HepG2 (cell line): Measurements from ENCODE around the gene AKAP1. TPM values are rescaled to one million over a fixed set of nuclear protein-coding genes. Genes with fewer than 3 reads are reported as not detected.

Experiments used
- ATAC-seq: fragments of 200-7000 bp; cut with Tn5 transposase; 3 replicates; pipeline ENCODE4 v1.9.1; 2020; ENCODE audit warnings: mild to moderate bottlenecking, moderate library complexity
- BruUV-seq: library from RNA; stranded (reverse); fragments of 400-500 nt; replicated peaks from 2 replicates; lab custom pipeline; 2021; lab: Mats Ljungman, UMichigan
- CTCF ChIA-PET: fragments of 300-600 bp; formaldehyde crosslinking; extraction: SDS; loops from one replicate; lab custom pipeline; 2021; ENCODE audit warnings: low total read pairs, inconsistent platforms, low intra/inter-chr PET ratio; lab: Yijun Ruan, JAX
- POLR2A ChIA-PET: fragments of 350-600 bp; sonication (Branson Sonifier 250); formaldehyde crosslinking; loops from one replicate; lab custom pipeline; 2020; ENCODE audit warnings: antibody characterized with exemption, inconsistent platforms; lab: Yijun Ruan, JAX
- DNase-seq: peaks from one replicate; pipeline ENCODE4 v3.0.0-alpha.2; 2015; ENCODE audit warnings: low spot score
- FAIRE-seq: peaks from 3 replicates; lab custom pipeline; 2011; peaks lifted over from hg19 to GRCh38; lab: Jason Lieb, UNC
- H2AFZ ChIP-seq: one replicate; pipeline ENCODE4 v1.6.1; 2011; ENCODE audit warnings: low read length, inconsistent platforms
- H3K27ac ChIP-seq: fragments of 300-600 bp; 3 replicates; pipeline ENCODE4 v1.8.0; 2011; ENCODE audit warnings: mixed run types, mild to moderate bottlenecking, mixed read lengths, low read length, inconsistent platforms; ENCODE audit not compliant: insufficient read depth; ENCODE audit errors: extremely low read length
- H3K27me3 ChIP-seq, 2 experiments: fragments of 200-600 bp in 1 of 2; 2 replicates in 1 of 2; 3 replicates in 1 of 2; pipeline versions ENCODE4 v1.6.0 to v1.8.0; 2011; ENCODE audit warnings: low read length in 2 of 2, mild to moderate bottlenecking in 2 of 2, moderate library complexity in 2 of 2, inconsistent platforms in 1 of 2; ENCODE audit not compliant: insufficient read depth in 2 of 2, control insufficient read depth in 1 of 2
- H3K36me3 ChIP-seq, 2 experiments: fragments of 200-600 bp in 1 of 2; replicated peaks in 1 of 2; 2 replicates in 1 of 2; 3 replicates in 1 of 2; pipeline versions ENCODE4 v1.5.1 to v1.8.0; 2011; ENCODE audit warnings: low read length in 2 of 2, inconsistent platforms in 1 of 2; ENCODE audit not compliant: insufficient read depth in 2 of 2, control insufficient read depth in 1 of 2
- H3K4me1 ChIP-seq: 2 replicates; pipeline ENCODE4 v1.5.1; 2012; ENCODE audit warnings: low read length, inconsistent platforms; ENCODE audit not compliant: insufficient read depth
- H3K4me2 ChIP-seq: 2 replicates; pipeline ENCODE4 v1.6.0; 2011; ENCODE audit warnings: low read depth, low read length, inconsistent platforms
- H3K4me3 ChIP-seq, 3 experiments: fragments of 200-600 bp in 1 of 3; sonication (generic), shearing (Covaris generic) in 1 of 3; replicated peaks in 1 of 3; 2 replicates each; pipeline ENCODE4 v1.5.1; 2011 to 2016; ENCODE audit warnings: low read length in 3 of 3, inconsistent platforms in 2 of 3, low read depth in 2 of 3, mild to moderate bottlenecking in 2 of 3, control low read depth in 1 of 3, mixed read lengths in 1 of 3; ENCODE audit not compliant: insufficient read depth in 1 of 3
- H3K79me2 ChIP-seq: one replicate; pipeline ENCODE4 v1.6.1; 2011; ENCODE audit warnings: low read length, inconsistent platforms; ENCODE audit not compliant: insufficient read depth
- H3K9ac ChIP-seq: 2 replicates; pipeline ENCODE4 v1.6.0; 2011; ENCODE audit warnings: mild to moderate bottlenecking, low read depth, low read length, inconsistent platforms; ENCODE audit not compliant: insufficient read depth
- H3K9me3 ChIP-seq: 2 replicates; pipeline ENCODE4 v1.5.1; 2012; ENCODE audit warnings: mild to moderate bottlenecking, low read length
- H4K20me1 ChIP-seq: 2 replicates; pipeline ENCODE4 v1.6.0; 2011; ENCODE audit warnings: inconsistent platforms, mild to moderate bottlenecking, low read length, moderate library complexity; ENCODE audit not compliant: insufficient read depth
- ATF7 ChIP-seq, 2 experiments: fragments of 450-650 bp in 1 of 2; sonication (generic) in 1 of 2; formaldehyde crosslinking in 1 of 2; IDR thresholded peaks; 2 replicates each; pipeline versions ENCODE4 v1.4.0 to v1.6.1; 2016 to 2020; ENCODE audit warnings: antibody characterized with exemption in 1 of 2, mild to moderate bottlenecking in 1 of 2, missing genetic modification reagents in 1 of 2
- DBP ChIP-seq: sonication (generic); formaldehyde crosslinking; IDR thresholded peaks from 2 replicates; pipeline ENCODE4 v1.4.0; 2020; ENCODE audit warnings: missing genetic modification reagents; ENCODE audit errors: not compliant biosample characterization
- MBD4 ChIP-seq: IDR thresholded peaks from 2 replicates; pipeline ENCODE4 v1.6.1; 2012; ENCODE audit warnings: low read length, inconsistent platforms, borderline replicate concordance
- MYPOP ChIP-seq: sonication (generic); formaldehyde crosslinking; IDR thresholded peaks from 2 replicates; pipeline ENCODE4 v1.8.1; 2023; ENCODE audit warnings: mild to moderate bottlenecking, moderate library complexity, missing genetic modification reagents
- PREB ChIP-seq: sonication (generic); formaldehyde crosslinking; IDR thresholded peaks from 2 replicates; pipeline ENCODE4 v1.4.0; 2020; ENCODE audit warnings: missing genetic modification reagents
- RFX1 ChIP-seq: fragments of 450-650 bp; IDR thresholded peaks from 2 replicates; pipeline ENCODE4 v1.6.1; 2017
- STAG1 ChIP-seq: sonication (generic); formaldehyde crosslinking; IDR thresholded peaks from 2 replicates; pipeline ENCODE4 v1.4.0; 2020; ENCODE audit warnings: missing genetic modification reagents
- TAF1 ChIP-seq: sonication (generic); formaldehyde crosslinking; IDR thresholded peaks from 2 replicates; pipeline ENCODE4 v1.4.0; 2020; ENCODE audit warnings: missing genetic modification reagents
- U2AF2 ChIP-seq: fragments of 200-400 bp; formaldehyde crosslinking; IDR thresholded peaks from 2 replicates; pipeline ENCODE4 v1.6.1; 2017; ENCODE audit warnings: low read depth, mild to moderate bottlenecking, low read length
- ZKSCAN1 ChIP-seq: fragments of 150-350 bp; IDR thresholded peaks from 2 replicates; pipeline ENCODE4 v1.6.1; 2014; ENCODE audit warnings: low read length
- ZNF143 ChIP-seq: sonication (generic); formaldehyde crosslinking; IDR thresholded peaks from 2 replicates; pipeline ENCODE4 v1.4.0; 2020; ENCODE audit warnings: missing genetic modification reagents
- ZNF18 ChIP-seq: sonication (generic); formaldehyde crosslinking; IDR thresholded peaks from 2 replicates; pipeline ENCODE4 v1.8.0; 2022; ENCODE audit warnings: mild to moderate bottlenecking, missing genetic modification reagents; ENCODE audit not compliant: insufficient replicate concordance
- ZNF75D ChIP-seq: sonication (generic); formaldehyde crosslinking; IDR thresholded peaks from 2 replicates; pipeline ENCODE4 v1.8.1; 2023; ENCODE audit warnings: missing genetic modification reagents, mild to moderate bottlenecking, borderline replicate concordance
- ZNF776 ChIP-seq: sonication (generic); formaldehyde crosslinking; IDR thresholded peaks from 2 replicates; pipeline ENCODE4 v1.4.0; 2020; ENCODE audit warnings: mild to moderate bottlenecking, missing genetic modification reagents
- ZNF792 ChIP-seq: IDR thresholded peaks from 2 replicates; pipeline ENCODE4 v1.6.1; 2016
- WGBS: methylation state at CpG from one replicate; pipeline ENCODE4 v1.1.6; 2017; ENCODE audit warnings: low lambda C conversion rate; 5-methylcytosine and 5-hydroxymethylcytosine counted together
- in situ Hi-C: cut with HindIII; loops from 2 replicates; pipeline ENCODE4 v1.10.0; 2017; ENCODE audit warnings: low pct_unique_long_range_greater_than_20kb; ENCODE audit not compliant: extremely low pct_ligation_motif_present
- intact Hi-C: fragments of 100-400 bp; cut with micrococcal nuclease; formaldehyde crosslinking; loops from one replicate; pipeline ENCODE4 v1.10.0; 2022; ENCODE audit not compliant: unreplicated experiment
- polyA plus RNA-seq, 8 experiments: library from polyadenylated mRNA; depleted of rRNA in 3 of 8; stranded (reverse) in 7 of 8; unstranded in 1 of 8; fragments of >200 nt; fragmentation: Illumina TruSeq in 4 of 8; extraction: Trizol in 4 of 8; gene quantifications; 2 replicates each; pipeline versions ENCODE4 v1.2.1 to v1.2.3, GENCODE V29; 2011 to 2016; ENCODE audit warnings: low read depth in 4 of 8, missing spikeins in 1 of 8, mixed read lengths in 1 of 8; ENCODE audit not compliant: insufficient read depth in 1 of 8
- total RNA-seq, 5 experiments: library from RNA; depleted of rRNA; stranded (reverse); fragments of >200 nt; fragmentation: Illumina TruSeq; extraction: Trizol; gene quantifications; 2 replicates each; pipeline ENCODE4 v1.2.3, GENCODE V29; 2016; ENCODE audit warnings: low read depth in 1 of 5
- TF ChIP-seq, protein P1 (sequence below): sonication (generic); formaldehyde crosslinking; IDR thresholded peaks from 2 replicates; pipeline ENCODE4 v1.5.1; 2020; ENCODE audit warnings: mild to moderate bottlenecking, moderate library complexity, missing genetic modification reagents

The AKAP1 gene
- total and polyA plus RNA-seq, 2 of the 13 experiments (the other 11 are each of a cell fraction or from before 2014, with no cell fraction given): 101 to 131 TPM

GRCh38 chr17:57154921-57155320 is 69.9 kb downstream of the AKAP1 start (continued):
- TF ChIP-seq MYPOP: no peak

DNA sequence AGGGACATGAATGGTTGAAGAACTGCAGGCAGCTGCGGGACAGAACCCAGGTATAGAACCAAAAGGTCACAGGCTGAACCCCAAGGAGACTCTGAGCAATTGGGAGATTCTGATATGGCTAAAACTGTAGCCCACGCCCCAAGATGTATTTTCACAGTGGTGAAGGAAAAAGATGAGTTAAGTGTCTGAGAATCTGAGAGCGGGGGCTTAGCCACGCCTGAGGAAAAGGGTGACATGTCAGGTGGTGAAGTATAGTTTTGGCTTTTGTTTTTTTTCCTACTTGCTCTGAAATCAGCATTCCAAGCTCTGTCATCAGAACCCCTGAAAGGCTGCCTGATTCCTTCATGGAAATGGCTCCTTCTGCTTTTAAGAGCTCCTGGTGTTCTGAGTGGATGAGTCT is 73.3 kb downstream of the AKAP1 start:
- no peak overlapping the region for H3K4me2 ChIP-seq
- H3K9ac ChIP-seq: no peak overlapping the region
- 31% methylated on average over 4 of the region's 4 CpGs for WGBS
- ATAC-seq: no peak
- H4K20me1 ChIP-seq: no peaks in the 10 kb centered on the region
- BruUV-seq: no TSS peak
- TF ChIP-seq ZNF792: no peak
- TF ChIP-seq, protein P1, sequence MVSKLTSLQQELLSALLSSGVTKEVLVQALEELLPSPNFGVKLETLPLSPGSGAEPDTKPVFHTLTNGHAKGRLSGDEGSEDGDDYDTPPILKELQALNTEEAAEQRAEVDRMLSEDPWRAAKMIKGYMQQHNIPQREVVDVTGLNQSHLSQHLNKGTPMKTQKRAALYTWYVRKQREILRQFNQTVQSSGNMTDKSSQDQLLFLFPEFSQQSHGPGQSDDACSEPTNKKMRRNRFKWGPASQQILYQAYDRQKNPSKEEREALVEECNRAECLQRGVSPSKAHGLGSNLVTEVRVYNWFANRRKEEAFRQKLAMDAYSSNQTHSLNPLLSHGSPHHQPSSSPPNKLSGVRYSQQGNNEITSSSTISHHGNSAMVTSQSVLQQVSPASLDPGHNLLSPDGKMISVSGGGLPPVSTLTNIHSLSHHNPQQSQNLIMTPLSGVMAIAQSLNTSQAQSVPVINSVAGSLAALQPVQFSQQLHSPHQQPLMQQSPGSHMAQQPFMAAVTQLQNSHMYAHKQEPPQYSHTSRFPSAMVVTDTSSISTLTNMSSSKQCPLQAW (CRISPR knock-in tag): no peak
- TF ChIP-seq U2AF2: no peak
- TF ChIP-seq STAG1 (CRISPR knock-in tag): no peak
- no peak for TF ChIP-seq MBD4
- no peak for TF ChIP-seq ZNF776
- no peak for TF ChIP-seq PREB (CRISPR knock-in tag)
- no peak for TF ChIP-seq ZNF143
- no peak for TF ChIP-seq ZNF18 (CRISPR knock-in tag)
- no peak for TF ChIP-seq RFX1
- TF ChIP-seq ATF7 (IDR thresholded peaks at IDR 0.05): no peak
- TF ChIP-seq ATF7 (CRISPR knock-in tag; IDR thresholded peaks at IDR 0.05): no peak
- TF ChIP-seq DBP (CRISPR knock-in tag): no peak
- no peak for TF ChIP-seq ZNF75D (CRISPR knock-in tag)
- TF ChIP-seq TAF1 (CRISPR knock-in tag): no peak
- TF ChIP-seq ZKSCAN1: no peak
- CTCF ChIA-PET: no interaction called here
- H3K4me3 ChIP-seq: no peak overlapping the region
- in situ Hi-C loops (no loop called here), intact Hi-C loops (no loop called here)
- H3K27me3 ChIP-seq: peaks cover 0 to 19% of the 10 kb centered on the region in 2 experiments; a peak in 2 of 5 replicates
- no peak overlapping the region for H3K27ac ChIP-seq
- FAIRE-seq: no peak
- no peaks in the 10 kb centered on the region for H3K9me3 ChIP-seq
- no peaks in the 10 kb centered on the region for H3K36me3 ChIP-seq
- DNase-seq: no peak
- H3K79me2 ChIP-seq: no peaks in the 10 kb centered on the region
- no peaks in the 10 kb centered on the region for H3K4me1 ChIP-seq
- POLR2A ChIA-PET: no interaction called here
- no peak overlapping the region for H2AFZ ChIP-seq
